MCF 10A (cell line): ENCODE measurements around the gene RPS28. TPM values are rescaled to one million over a fixed set of nuclear protein-coding genes. Genes with fewer than 3 reads are reported as not detected.

Experiments
- BruUV-seq: library from RNA; stranded (reverse); fragments of 400-500 nt; replicated peaks from 2 replicates; lab custom pipeline; 2021; lab: Mats Ljungman, UMichigan
- CTCF ChIA-PET: fragments of 300-600 bp; sonication (Branson Sonifier 250); formaldehyde crosslinking; extraction: SDS; loops from one replicate; lab custom pipeline; 2021; ENCODE audit warnings: antibody characterized with exemption, inconsistent platforms; lab: Yijun Ruan, JAX
- POLR2A ChIA-PET: fragments of 300-600, 350-650 bp; sonication (Branson Sonifier 250); formaldehyde crosslinking; extraction: SDS; loops from one replicate; lab custom pipeline; 2020; ENCODE audit warnings: antibody characterized with exemption, inconsistent platforms; lab: Yijun Ruan, JAX
- DNase-seq: peaks from one replicate; pipeline ENCODE4 v3.0.0-alpha.2; 2018; ENCODE audit not compliant: unreplicated experiment
- H3K27ac Mint-ChIP-seq: one replicate; pipeline ENCODE4 v1.8.0; 2022; ENCODE audit warnings: mild to moderate bottlenecking, low read depth, mixed read lengths; ENCODE audit not compliant: unreplicated experiment
- H3K27me3 Mint-ChIP-seq: one replicate; pipeline ENCODE4 v1.8.0; 2022; ENCODE audit warnings: mixed read lengths; ENCODE audit not compliant: insufficient read depth, unreplicated experiment
- H3K36me3 Mint-ChIP-seq: one replicate; pipeline ENCODE4 v1.8.0; 2022; ENCODE audit warnings: mild to moderate bottlenecking, moderate library complexity, mixed read lengths; ENCODE audit not compliant: insufficient read depth, unreplicated experiment
- H3K4me1 Mint-ChIP-seq: one replicate; pipeline ENCODE4 v1.8.0; 2022; ENCODE audit warnings: mixed read lengths; ENCODE audit not compliant: insufficient read depth, unreplicated experiment
- H3K4me3 Mint-ChIP-seq: one replicate; pipeline ENCODE4 v1.8.0; 2022; ENCODE audit warnings: mild to moderate bottlenecking, moderate library complexity, mixed read lengths; ENCODE audit not compliant: unreplicated experiment
- H3K9me3 Mint-ChIP-seq: one replicate; pipeline ENCODE4 v1.8.0; 2022; ENCODE audit warnings: mixed read lengths; ENCODE audit not compliant: unreplicated experiment
- CTCF ChIP-seq: fragments of 200-600 bp; IDR thresholded peaks from one replicate; pipeline ENCODE4 v1.8.0; 2022; ENCODE audit warnings: antibody characterized with exemption, mild to moderate bottlenecking; ENCODE audit not compliant: unreplicated experiment
- intact Hi-C: fragments of 100-400 bp; cut with micrococcal nuclease; formaldehyde crosslinking; loops from 2 replicates; pipeline ENCODE4 v1.14.1; 2022
- total RNA-seq: library from RNA; stranded (reverse); gene quantifications from 2 replicates; pipeline ENCODE4 v1.2.3, GENCODE V29; 2022

The RPS28 gene
- total RNA-seq, 1 experiment from 2014 or later = 2,362 TPM

GRCh38 chr19:8306235-8307054 is 14.9 kb upstream of the RPS28 start:
- no peak for DNase-seq
- ChIA-PET POLR2A (interaction anchor here (4.7 kb wide), 1 partner anchor 15 kb away, joined by 30 read pairs; the partner anchor contains the start of genes NDUFA7 and RPS28), CTCF (interaction anchor here (1.2 kb wide), 1 partner anchor 15 kb away, joined by 3 read pairs; the partner anchor contains the start of genes NDUFA7 and RPS28)
- Mint-ChIP-seq H3K4me3 (peak overlapping the region; percentile 86), H3K9me3 (no peaks in the 10 kb centered on the region), H3K27me3 (no peaks in the 10 kb centered on the region), H3K36me3 (peaks cover 38% of the 10 kb centered on the region), H3K4me1 (peaks cover 15% of the 10 kb centered on the region), H3K27ac (no peak overlapping the region)
- BruUV-seq = TSS peak; percentile 30
- no peak for TF ChIP-seq CTCF
- intact Hi-C loops = no loop called here

DNA sequence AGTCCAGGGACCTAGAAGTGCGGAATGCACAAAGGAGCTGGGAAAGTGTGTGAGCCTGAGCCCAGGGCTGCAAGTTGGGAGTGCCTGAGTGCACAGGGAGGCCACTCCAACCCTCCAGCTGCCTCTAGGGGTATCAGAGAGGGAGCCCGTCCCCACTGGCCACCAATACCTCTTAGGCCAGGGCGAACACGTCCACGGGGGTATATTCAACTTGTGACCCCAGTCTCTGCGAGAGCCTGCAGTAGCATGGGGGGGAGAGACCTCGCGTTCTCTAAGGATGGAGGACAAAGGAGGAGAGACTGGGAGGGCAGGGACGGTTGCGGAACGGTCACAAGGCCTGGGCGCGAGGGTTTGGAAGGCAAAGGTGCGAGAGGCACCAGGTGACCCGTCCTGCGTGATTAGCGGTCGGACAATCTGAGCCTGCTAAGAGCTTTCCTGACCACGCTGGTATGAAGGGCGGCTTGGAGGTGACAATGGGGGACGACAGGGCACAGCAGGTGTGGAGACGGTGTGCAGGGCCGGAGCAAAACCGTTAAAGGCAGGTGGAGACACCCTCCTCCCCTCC is 13.8 kb upstream of the RPS28 start:
- no peaks in the 10 kb centered on the region for H3K9me3 Mint-ChIP-seq
- peak overlapping the region; percentile 86 for H3K4me3 Mint-ChIP-seq
- BruUV-seq = no TSS peak
- CTCF ChIA-PET = interaction anchor here (1.2 kb wide), 1 partner anchor 14 kb away, joined by 3 read pairs; the partner anchor contains the start of genes NDUFA7 and RPS28
- no peak overlapping the region for H3K27ac Mint-ChIP-seq
- peaks cover 41% of the 10 kb centered on the region for H3K36me3 Mint-ChIP-seq
- H3K4me1 Mint-ChIP-seq = peaks cover 15% of the 10 kb centered on the region
- H3K27me3 Mint-ChIP-seq = no peaks in the 10 kb centered on the region
- no peak for TF ChIP-seq CTCF
- intact Hi-C loops = no loop called here
- POLR2A ChIA-PET = interaction anchor here (0.6 to 4.7 kb wide), 2 partner anchors 14 to 28 kb away, joined by 3 to 30 read pairs; partner anchors contain the start of genes NDUFA7 and RPS28
- no peak for DNase-seq

DNA sequence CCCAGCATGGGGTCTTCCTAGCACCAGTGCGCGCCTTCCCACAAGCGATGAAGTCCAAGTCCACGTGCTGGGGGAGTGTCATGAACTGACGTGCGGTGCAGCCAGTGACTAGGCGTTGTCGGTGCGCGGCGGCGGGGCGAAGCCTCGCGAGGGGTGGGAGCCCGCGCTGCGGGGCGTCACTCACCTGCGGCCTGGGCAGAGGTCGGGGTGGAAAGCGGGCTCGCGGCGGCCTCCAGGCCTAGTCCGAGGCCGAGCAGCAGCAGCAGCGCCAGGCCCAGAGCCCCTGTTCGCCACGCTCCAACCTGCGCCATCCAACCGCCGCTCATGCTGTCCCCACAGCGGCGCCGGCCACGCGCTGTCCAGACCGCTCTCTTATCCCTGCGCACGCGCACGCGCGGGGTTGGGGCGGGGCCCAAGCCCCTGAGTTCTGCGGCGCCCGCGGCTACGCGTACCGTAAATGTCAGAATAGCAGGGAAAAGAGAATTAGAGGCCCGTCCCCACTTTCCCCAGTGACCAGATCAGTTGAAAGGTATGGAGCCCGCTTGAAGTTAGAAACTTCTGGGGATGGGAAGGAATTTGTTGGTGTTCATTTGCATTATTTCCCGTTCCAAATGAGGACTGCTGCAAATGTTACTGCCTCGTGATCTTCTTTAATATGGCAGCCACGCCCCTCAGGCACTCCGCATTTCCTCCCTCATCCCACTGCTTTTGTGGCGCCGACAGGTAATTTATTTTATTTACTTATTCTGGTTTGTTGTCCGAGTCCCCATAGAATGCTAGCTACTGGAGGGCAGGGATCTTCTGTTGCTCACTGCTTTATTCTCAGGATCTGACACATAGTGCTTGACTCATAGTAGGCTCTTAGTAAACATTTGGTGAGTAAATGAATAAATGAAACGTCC is 13.1 kb upstream of the RPS28 start, which contains the start of gene CD320:
CD320 (minus strand) TSS at position 394 of the 902 bp plus-strand sequence; CDS start at position 326, 68 bp downstream.
- Mint-ChIP-seq H3K36me3 (peaks cover 46% of the 10 kb centered on the region), H3K9me3 (no peaks in the 10 kb centered on the region), H3K27ac (peak within 1 kb of the TSS; percentile 9), H3K27me3 (no peaks in the 10 kb centered on the region), H3K4me1 (peaks cover 15% of the 10 kb centered on the region), H3K4me3 (peak within 1 kb of the TSS; percentile 86)
- intact Hi-C loops = no loop called here
- DNase-seq = peak; percentile 94
- CTCF ChIA-PET = interaction anchor here (0.6 to 0.7 kb wide), 2 partner anchors 274 to 1480 kb away, joined by 3 to 4 read pairs; no protein-coding TSS in a partner anchor
- POLR2A ChIA-PET = interaction anchor here (4.7 kb wide), 1 partner anchor 13 kb away, joined by 30 read pairs; the partner anchor contains the start of genes NDUFA7 and RPS28
- TF ChIP-seq CTCF = no peak
- BruUV-seq = no TSS peak
